HepG2 (cell line): ENCODE results near the gene LGALS13. TPM values are rescaled to one million over a fixed set of nuclear protein-coding genes. Genes with fewer than 3 reads are reported as not detected.

Experiments used
- ATAC-seq: fragments of 200-7000 bp; cut with Tn5 transposase; 3 replicates; pipeline ENCODE4 v1.9.1; 2020; ENCODE audit warnings: mild to moderate bottlenecking, moderate library complexity
- BruUV-seq: library from RNA; stranded (reverse); fragments of 400-500 nt; replicated peaks from 2 replicates; lab custom pipeline; 2021; lab: Mats Ljungman, UMichigan
- CTCF ChIA-PET: fragments of 300-600 bp; formaldehyde crosslinking; extraction: SDS; loops from one replicate; lab custom pipeline; 2021; ENCODE audit warnings: low total read pairs, inconsistent platforms, low intra/inter-chr PET ratio; lab: Yijun Ruan, JAX
- POLR2A ChIA-PET: fragments of 350-600 bp; sonication (Branson Sonifier 250); formaldehyde crosslinking; loops from one replicate; lab custom pipeline; 2020; ENCODE audit warnings: antibody characterized with exemption, inconsistent platforms; lab: Yijun Ruan, JAX
- DNase-seq: peaks from one replicate; pipeline ENCODE4 v3.0.0-alpha.2; 2015; ENCODE audit warnings: low spot score
- FAIRE-seq: peaks from 3 replicates; lab custom pipeline; 2011; peaks lifted over from hg19 to GRCh38; lab: Jason Lieb, UNC
- H2AFZ ChIP-seq: one replicate; pipeline ENCODE4 v1.6.1; 2011; ENCODE audit warnings: low read length, inconsistent platforms
- H3K27ac ChIP-seq: fragments of 300-600 bp; 3 replicates; pipeline ENCODE4 v1.8.0; 2011; ENCODE audit warnings: mixed run types, mild to moderate bottlenecking, mixed read lengths, low read length, inconsistent platforms; ENCODE audit not compliant: insufficient read depth; ENCODE audit errors: extremely low read length
- H3K27me3 ChIP-seq, 2 experiments: fragments of 200-600 bp in 1 of 2; 2 replicates in 1 of 2; 3 replicates in 1 of 2; pipeline versions ENCODE4 v1.6.0 to v1.8.0; 2011; ENCODE audit warnings: low read length in 2 of 2, mild to moderate bottlenecking in 2 of 2, moderate library complexity in 2 of 2, inconsistent platforms in 1 of 2; ENCODE audit not compliant: insufficient read depth in 2 of 2, control insufficient read depth in 1 of 2
- H3K36me3 ChIP-seq, 2 experiments: fragments of 200-600 bp in 1 of 2; replicated peaks in 1 of 2; 2 replicates in 1 of 2; 3 replicates in 1 of 2; pipeline versions ENCODE4 v1.5.1 to v1.8.0; 2011; ENCODE audit warnings: low read length in 2 of 2, inconsistent platforms in 1 of 2; ENCODE audit not compliant: insufficient read depth in 2 of 2, control insufficient read depth in 1 of 2
- H3K4me1 ChIP-seq: 2 replicates; pipeline ENCODE4 v1.5.1; 2012; ENCODE audit warnings: low read length, inconsistent platforms; ENCODE audit not compliant: insufficient read depth
- H3K4me2 ChIP-seq: 2 replicates; pipeline ENCODE4 v1.6.0; 2011; ENCODE audit warnings: low read depth, low read length, inconsistent platforms
- H3K4me3 ChIP-seq, 3 experiments: fragments of 200-600 bp in 1 of 3; sonication (generic), shearing (Covaris generic) in 1 of 3; replicated peaks in 1 of 3; 2 replicates each; pipeline ENCODE4 v1.5.1; 2011 to 2016; ENCODE audit warnings: low read length in 3 of 3, inconsistent platforms in 2 of 3, low read depth in 2 of 3, mild to moderate bottlenecking in 2 of 3, control low read depth in 1 of 3, mixed read lengths in 1 of 3; ENCODE audit not compliant: insufficient read depth in 1 of 3
- H3K79me2 ChIP-seq: one replicate; pipeline ENCODE4 v1.6.1; 2011; ENCODE audit warnings: low read length, inconsistent platforms; ENCODE audit not compliant: insufficient read depth
- H3K9ac ChIP-seq: 2 replicates; pipeline ENCODE4 v1.6.0; 2011; ENCODE audit warnings: mild to moderate bottlenecking, low read depth, low read length, inconsistent platforms; ENCODE audit not compliant: insufficient read depth
- H3K9me3 ChIP-seq: 2 replicates; pipeline ENCODE4 v1.5.1; 2012; ENCODE audit warnings: mild to moderate bottlenecking, low read length
- H4K20me1 ChIP-seq: 2 replicates; pipeline ENCODE4 v1.6.0; 2011; ENCODE audit warnings: inconsistent platforms, mild to moderate bottlenecking, low read length, moderate library complexity; ENCODE audit not compliant: insufficient read depth
- HOXA9 ChIP-seq: sonication (generic); formaldehyde crosslinking; IDR thresholded peaks from 2 replicates; pipeline ENCODE4 v1.8.1; 2022; ENCODE audit warnings: missing genetic modification reagents, mild to moderate bottlenecking, moderate library complexity, borderline replicate concordance
- NKX3-1 ChIP-seq: sonication (generic); formaldehyde crosslinking; IDR thresholded peaks from 2 replicates; pipeline ENCODE4 v1.5.0; 2020; ENCODE audit warnings: missing genetic modification reagents
- PCBP2 ChIP-seq: fragments of 200-400 bp; formaldehyde crosslinking; optimal IDR thresholded peaks from 2 replicates; pipeline ENCODE3; 2018; ENCODE audit warnings: low read length, low read depth; ENCODE audit not compliant: poor library complexity, severe bottlenecking
- RBM22 ChIP-seq: fragments of 200-400 bp; formaldehyde crosslinking; optimal IDR thresholded peaks from 2 replicates; pipeline ENCODE3; 2017; ENCODE audit warnings: mild to moderate bottlenecking, low read length, moderate library complexity
- ZBTB37 ChIP-seq: sonication (generic); formaldehyde crosslinking; IDR thresholded peaks from 2 replicates; pipeline ENCODE4 v1.4.0; 2020; ENCODE audit warnings: mild to moderate bottlenecking, missing genetic modification reagents
- ZNF121 ChIP-seq: sonication (generic); formaldehyde crosslinking; IDR thresholded peaks from 2 replicates; pipeline ENCODE4 v1.5.0; 2020; ENCODE audit warnings: mild to moderate bottlenecking, missing genetic modification reagents
- ZNF687 ChIP-seq: sonication (generic); formaldehyde crosslinking; IDR thresholded peaks from 2 replicates; pipeline ENCODE4 v1.5.1; 2020; ENCODE audit warnings: mild to moderate bottlenecking, missing genetic modification reagents, moderate library complexity
- in situ Hi-C: cut with HindIII; loops from 2 replicates; pipeline ENCODE4 v1.10.0; 2017; ENCODE audit warnings: low pct_unique_long_range_greater_than_20kb; ENCODE audit not compliant: extremely low pct_ligation_motif_present
- intact Hi-C: fragments of 100-400 bp; cut with micrococcal nuclease; formaldehyde crosslinking; loops from one replicate; pipeline ENCODE4 v1.10.0; 2022; ENCODE audit not compliant: unreplicated experiment
- polyA plus RNA-seq, 8 experiments: library from polyadenylated mRNA; depleted of rRNA in 3 of 8; stranded (reverse) in 7 of 8; unstranded in 1 of 8; fragments of >200 nt; fragmentation: Illumina TruSeq in 4 of 8; extraction: Trizol in 4 of 8; gene quantifications; 2 replicates each; pipeline versions ENCODE4 v1.2.1 to v1.2.3, GENCODE V29; 2011 to 2016; ENCODE audit warnings: low read depth in 4 of 8, missing spikeins in 1 of 8, mixed read lengths in 1 of 8; ENCODE audit not compliant: insufficient read depth in 1 of 8
- total RNA-seq, 5 experiments: library from RNA; depleted of rRNA; stranded (reverse); fragments of >200 nt; fragmentation: Illumina TruSeq; extraction: Trizol; gene quantifications; 2 replicates each; pipeline ENCODE4 v1.2.3, GENCODE V29; 2016; ENCODE audit warnings: low read depth in 1 of 5
- TF ChIP-seq, protein P1 (sequence below), 2 experiments: fragments of 450-650 bp in 1 of 2; sonication (generic) in 1 of 2; formaldehyde crosslinking in 1 of 2; IDR thresholded peaks; 2 replicates each; pipeline versions ENCODE4 v1.6.1 to v1.8.0; 2016 to 2022; ENCODE audit warnings: antibody characterized with exemption in 1 of 2, mild to moderate bottlenecking in 1 of 2, missing genetic modification reagents in 1 of 2

The LGALS13 gene
- total and polyA plus RNA-seq, 2 of the 13 experiments (the other 11 are each of a cell fraction or from before 2014, with no cell fraction given), result not detected

GRCh38 chr19:39595950-39596349 is 6.4 kb upstream of the LGALS13 start (continued):
- TF ChIP-seq, protein P1, sequence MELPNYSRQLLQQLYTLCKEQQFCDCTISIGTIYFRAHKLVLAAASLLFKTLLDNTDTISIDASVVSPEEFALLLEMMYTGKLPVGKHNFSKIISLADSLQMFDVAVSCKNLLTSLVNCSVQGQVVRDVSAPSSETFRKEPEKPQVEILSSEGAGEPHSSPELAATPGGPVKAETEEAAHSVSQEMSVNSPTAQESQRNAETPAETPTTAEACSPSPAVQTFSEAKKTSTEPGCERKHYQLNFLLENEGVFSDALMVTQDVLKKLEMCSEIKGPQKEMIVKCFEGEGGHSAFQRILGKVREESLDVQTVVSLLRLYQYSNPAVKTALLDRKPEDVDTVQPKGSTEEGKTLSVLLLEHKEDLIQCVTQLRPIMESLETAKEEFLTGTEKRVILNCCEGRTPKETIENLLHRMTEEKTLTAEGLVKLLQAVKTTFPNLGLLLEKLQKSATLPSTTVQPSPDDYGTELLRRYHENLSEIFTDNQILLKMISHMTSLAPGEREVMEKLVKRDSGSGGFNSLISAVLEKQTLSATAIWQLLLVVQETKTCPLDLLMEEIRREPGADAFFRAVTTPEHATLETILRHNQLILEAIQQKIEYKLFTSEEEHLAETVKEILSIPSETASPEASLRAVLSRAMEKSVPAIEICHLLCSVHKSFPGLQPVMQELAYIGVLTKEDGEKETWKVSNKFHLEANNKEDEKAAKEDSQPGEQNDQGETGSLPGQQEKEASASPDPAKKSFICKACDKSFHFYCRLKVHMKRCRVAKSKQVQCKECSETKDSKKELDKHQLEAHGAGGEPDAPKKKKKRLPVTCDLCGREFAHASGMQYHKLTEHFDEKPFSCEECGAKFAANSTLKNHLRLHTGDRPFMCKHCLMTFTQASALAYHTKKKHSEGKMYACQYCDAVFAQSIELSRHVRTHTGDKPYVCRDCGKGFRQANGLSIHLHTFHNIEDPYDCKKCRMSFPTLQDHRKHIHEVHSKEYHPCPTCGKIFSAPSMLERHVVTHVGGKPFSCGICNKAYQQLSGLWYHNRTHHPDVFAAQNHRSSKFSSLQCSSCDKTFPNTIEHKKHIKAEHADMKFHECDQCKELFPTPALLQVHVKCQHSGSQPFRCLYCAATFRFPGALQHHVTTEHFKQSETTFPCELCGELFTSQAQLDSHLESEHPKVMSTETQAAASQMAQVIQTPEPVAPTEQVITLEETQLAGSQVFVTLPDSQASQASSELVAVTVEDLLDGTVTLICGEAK (IDR thresholded peaks at IDR 0.05), result no peak
- TF ChIP-seq, protein P1 (CRISPR knock-in tag; IDR thresholded peaks at IDR 0.05), result no peak

DNA sequence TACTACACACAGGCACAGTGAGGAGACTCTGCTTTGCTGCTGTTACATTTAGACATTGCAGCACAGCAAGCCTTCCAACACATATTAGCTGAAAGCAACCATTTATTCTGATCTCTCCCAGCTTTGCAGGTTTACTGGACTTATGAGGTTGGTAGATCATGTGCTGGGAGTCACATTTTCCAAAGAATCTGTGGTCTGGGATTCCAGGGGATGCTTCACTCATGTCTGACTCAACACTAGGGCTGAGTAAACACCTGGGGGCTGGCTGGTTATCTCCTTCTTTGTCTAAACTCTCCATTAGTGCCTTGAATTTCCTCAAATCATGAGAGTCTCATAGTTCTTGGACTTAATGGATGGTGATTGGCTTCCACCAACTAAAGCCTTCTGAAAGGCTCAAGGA is 5.4 kb upstream of the LGALS13 start:
- Histone ChIP-seq H3K27ac (no peak overlapping the region), H3K4me2 (no peak overlapping the region), H3K79me2 (no peaks in the 10 kb centered on the region), H3K9ac (no peak overlapping the region), H3K27me3 (no peaks in the 10 kb centered on the region), H3K4me1 (no peaks in the 10 kb centered on the region), H3K36me3 (no peaks in the 10 kb centered on the region), H4K20me1 (no peaks in the 10 kb centered on the region), H3K4me3 (no peak overlapping the region), H2AFZ (no peak overlapping the region), H3K9me3 (no peaks in the 10 kb centered on the region)
- FAIRE-seq (no peak), ATAC-seq (no peak), DNase-seq (no peak)
- intact Hi-C loops, result no loop called here
- POLR2A ChIA-PET, result no interaction called here
- in situ Hi-C loops, result no loop called here
- no TSS peak for BruUV-seq
- CTCF ChIA-PET, result no interaction called here
- TF ChIP-seq RBM22, result no peak
- no peak for TF ChIP-seq HOXA9 (CRISPR knock-in tag)
- TF ChIP-seq NKX3-1, result no peak
- TF ChIP-seq ZNF687, result no peak
- no peak for TF ChIP-seq ZNF121 (CRISPR knock-in tag)
- no peak for TF ChIP-seq PCBP2
- TF ChIP-seq ZBTB37 (CRISPR knock-in tag), result no peak
